ENCODE measurements around the gene SIM1. TPM values are rescaled to one million over a fixed set of nuclear protein-coding genes. Genes with fewer than 3 reads are reported as not detected.

The SIM1 gene
- total RNA-seq, 1 donor from 2014 or later: not detected

- no peaks in the 10 kb centered on the region for H4K20me1 ChIP-seq (ENCODE audit: insufficient read depth, low read length)
- Mint-ChIP-seq H3K9me3 (ENCODE audit: unreplicated experiment) (peaks cover 4% of the 10 kb centered on the region), H3K4me1 (ENCODE audit: low read depth, unreplicated experiment) (peaks cover 2% of the 10 kb centered on the region), H3K27me3 (ENCODE audit: low read depth, unreplicated experiment) (peaks cover 38% of the 10 kb centered on the region), H3K27ac (ENCODE audit: unreplicated experiment) (no peak overlapping the region), H3K4me3 (ENCODE audit: unreplicated experiment) (no peak overlapping the region), H3K36me3 (ENCODE audit: low read depth, unreplicated experiment) (no peaks in the 10 kb centered on the region)
- TF ChIP-seq, protein P1, sequence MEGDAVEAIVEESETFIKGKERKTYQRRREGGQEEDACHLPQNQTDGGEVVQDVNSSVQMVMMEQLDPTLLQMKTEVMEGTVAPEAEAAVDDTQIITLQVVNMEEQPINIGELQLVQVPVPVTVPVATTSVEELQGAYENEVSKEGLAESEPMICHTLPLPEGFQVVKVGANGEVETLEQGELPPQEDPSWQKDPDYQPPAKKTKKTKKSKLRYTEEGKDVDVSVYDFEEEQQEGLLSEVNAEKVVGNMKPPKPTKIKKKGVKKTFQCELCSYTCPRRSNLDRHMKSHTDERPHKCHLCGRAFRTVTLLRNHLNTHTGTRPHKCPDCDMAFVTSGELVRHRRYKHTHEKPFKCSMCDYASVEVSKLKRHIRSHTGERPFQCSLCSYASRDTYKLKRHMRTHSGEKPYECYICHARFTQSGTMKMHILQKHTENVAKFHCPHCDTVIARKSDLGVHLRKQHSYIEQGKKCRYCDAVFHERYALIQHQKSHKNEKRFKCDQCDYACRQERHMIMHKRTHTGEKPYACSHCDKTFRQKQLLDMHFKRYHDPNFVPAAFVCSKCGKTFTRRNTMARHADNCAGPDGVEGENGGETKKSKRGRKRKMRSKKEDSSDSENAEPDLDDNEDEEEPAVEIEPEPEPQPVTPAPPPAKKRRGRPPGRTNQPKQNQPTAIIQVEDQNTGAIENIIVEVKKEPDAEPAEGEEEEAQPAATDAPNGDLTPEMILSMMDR (IDR thresholded peaks at IDR 0.05; ENCODE audit: insufficient read depth, low read depth, low read length): no peak
- no peak for TF ChIP-seq EZH2 (IDR thresholded peaks at IDR 0.05; ENCODE audit: insufficient read depth, low read length)
- H3K27ac ChIP-seq (ENCODE audit: low read depth, low read length): no peak overlapping the region
- H3K9me3 ChIP-seq (ENCODE audit: insufficient read depth, low read depth, low read length): peaks cover 3% of the 10 kb centered on the region
- no peaks in the 10 kb centered on the region for H3K4me1 ChIP-seq (ENCODE audit: insufficient read depth, low read length)
- H3K27me3 ChIP-seq (ENCODE audit: insufficient read depth, low read length): peaks cover 58% of the 10 kb centered on the region
- DNase-seq (ENCODE audit: low read depth) (peak; percentile 56), FAIRE-seq (no peak)
- H3K4me3 ChIP-seq (ENCODE audit: insufficient read depth, low read depth, low read length): no peak overlapping the region
- no peak overlapping the region for H2AFZ ChIP-seq (ENCODE audit: low read depth, low read length)
- no peak overlapping the region for H3K4me2 ChIP-seq (ENCODE audit: low read length)
- H3K9ac ChIP-seq (ENCODE audit: low read length): no peak overlapping the region
- H3K79me2 ChIP-seq (ENCODE audit: insufficient read depth, low read length): no peaks in the 10 kb centered on the region
- no peaks in the 10 kb centered on the region for H3K36me3 ChIP-seq (ENCODE audit: insufficient read depth, low read length)
Measured at GRCh38 chr6:100472674-100473073, 8.0 kb upstream of the SIM1 start.

DNA sequence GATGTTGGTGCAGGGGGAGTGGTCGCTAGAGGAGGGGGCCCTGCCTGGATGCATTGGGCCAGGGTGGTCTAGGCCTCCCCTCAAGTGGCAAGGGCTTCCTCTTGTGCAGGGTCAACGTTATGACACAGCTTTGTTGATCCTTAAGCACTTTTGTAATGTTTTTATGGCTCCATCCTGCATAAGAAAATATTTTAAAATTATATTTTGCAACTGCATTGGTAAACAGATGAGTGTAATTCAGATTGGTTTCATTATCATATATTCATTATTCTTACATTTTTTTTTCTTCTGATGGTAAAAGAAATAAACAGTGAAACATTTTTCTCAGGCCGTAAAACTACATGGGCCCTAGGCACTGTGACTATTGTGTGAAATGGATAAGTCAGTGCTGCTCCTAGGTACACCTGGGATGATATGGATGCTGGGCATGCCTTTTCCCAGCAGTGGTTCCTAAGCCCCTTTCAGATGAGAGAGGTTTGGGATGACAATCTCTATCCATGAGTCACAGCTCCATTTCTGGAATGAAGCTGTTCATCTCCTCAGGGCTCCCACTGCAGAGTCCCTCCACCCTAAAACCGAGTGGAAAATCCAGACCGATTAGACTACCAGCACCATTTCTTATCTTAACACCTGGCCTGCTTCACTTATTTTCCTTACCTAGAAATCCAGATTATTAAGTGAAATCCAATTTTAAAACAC lies 5.8 kb upstream of the SIM1 start:
- DNase-seq (ENCODE audit: low read depth) (no peak), FAIRE-seq (no peak)
- peaks cover 10% of the 10 kb centered on the region for H4K20me1 ChIP-seq (ENCODE audit: insufficient read depth, low read length)
- no peak overlapping the region for H2AFZ ChIP-seq (ENCODE audit: low read depth, low read length)
- H3K9me3 Mint-ChIP-seq (ENCODE audit: unreplicated experiment): peaks cover 17% of the 10 kb centered on the region
- H3K4me1 ChIP-seq (ENCODE audit: insufficient read depth, low read length): no peaks in the 10 kb centered on the region
- H3K36me3 Mint-ChIP-seq (ENCODE audit: low read depth, unreplicated experiment): no peaks in the 10 kb centered on the region
- H3K27me3 Mint-ChIP-seq (ENCODE audit: low read depth, unreplicated experiment): peaks cover 56% of the 10 kb centered on the region
- H3K27ac ChIP-seq (ENCODE audit: low read depth, low read length): no peak overlapping the region
- H3K27me3 ChIP-seq (ENCODE audit: insufficient read depth, low read length): peaks cover 79% of the 10 kb centered on the region
- no peak overlapping the region for H3K4me3 ChIP-seq (ENCODE audit: insufficient read depth, low read depth, low read length)
- H3K9me3 ChIP-seq (ENCODE audit: insufficient read depth, low read depth, low read length): peaks cover 13% of the 10 kb centered on the region
- no peak overlapping the region for H3K4me2 ChIP-seq (ENCODE audit: low read length)
- peaks cover 2% of the 10 kb centered on the region for H3K4me1 Mint-ChIP-seq (ENCODE audit: low read depth, unreplicated experiment)
- H3K36me3 ChIP-seq (ENCODE audit: insufficient read depth, low read length): no peaks in the 10 kb centered on the region
- no peak for TF ChIP-seq EZH2 (IDR thresholded peaks at IDR 0.05; ENCODE audit: insufficient read depth, low read length)
- TF ChIP-seq, protein P1 (IDR thresholded peaks at IDR 0.05; ENCODE audit: insufficient read depth, low read depth, low read length): no peak
- H3K9ac ChIP-seq (ENCODE audit: low read length): no peak overlapping the region
- no peak overlapping the region for H3K4me3 Mint-ChIP-seq (ENCODE audit: unreplicated experiment)
- H3K27ac Mint-ChIP-seq (ENCODE audit: unreplicated experiment): no peak overlapping the region
- no peaks in the 10 kb centered on the region for H3K79me2 ChIP-seq (ENCODE audit: insufficient read depth, low read length)

Measured in astrocyte (in vitro differentiated cells and primary cell).